Gastroesophageal sphincter (tissue), 4 donors: ENCODE data around the gene ECI2. TPM values are rescaled to one million over a fixed set of nuclear protein-coding genes. Genes with fewer than 3 reads are reported as not detected.
"Not testable (repeated sequence)": the region's sequence is repeated elsewhere in the genome, so short reads cannot be mapped to it uniquely, and the experiment has no call there.

ENCODE experiments used
- ATAC-seq: fragments of 150-250 bp; one replicate; pipeline ENCODE4 v1.9.1; 2016; ENCODE audit warnings: mild to moderate bottlenecking, moderate library complexity
- H3K27ac ChIP-seq, 4 donors: fragments of 200-600 bp; sonication (generic) in 3 of 4; 1 replicate in 3 of 4; 2 replicates in 1 of 4; pipeline ENCODE4 v1.5.1; 2016 to 2019
- H3K27me3 ChIP-seq: fragments of 200-600 bp; sonication (generic); one replicate; pipeline ENCODE4 v1.5.1; 2019
- H3K36me3 ChIP-seq, 2 donors: fragments of 200-600 bp; sonication (generic); one replicate each; pipeline ENCODE4 v1.5.1; 2019; ENCODE audit warnings: control low read depth in 1 of 2
- H3K4me1 ChIP-seq, 3 donors: fragments of 200-600 bp; sonication (generic); 1 replicate in 2 of 3; 2 replicates in 1 of 3; pipeline ENCODE4 v1.5.1; 2016 to 2019; ENCODE audit warnings: control low read depth in 2 of 3
- H3K4me3 ChIP-seq, 2 donors: fragments of 200-600 bp; sonication (generic); one replicate each; pipeline ENCODE4 v1.5.1; 2019; ENCODE audit warnings: mild to moderate bottlenecking in 1 of 2, moderate library complexity in 1 of 2
- H3K9me3 ChIP-seq, 3 donors: fragments of 200-600 bp; sonication (generic); one replicate each; pipeline ENCODE4 v1.5.1; 2017 to 2019; ENCODE audit warnings: control low read depth in 2 of 3
- EP300 ChIP-seq: sonication (generic); formaldehyde crosslinking; IDR thresholded peaks from one replicate; pipeline ENCODE4 v1.6.1; 2017; ENCODE audit warnings: antibody characterized with exemption, mild to moderate bottlenecking
- POLR2A ChIP-seq, 2 donors: fragments of 450-650 bp; IDR thresholded peaks; one replicate each; pipeline ENCODE4 v1.6.1; 2017; ENCODE audit warnings: antibody characterized with exemption in 2 of 2, mild to moderate bottlenecking in 2 of 2, moderate library complexity in 1 of 2
- POLR2AphosphoS5 ChIP-seq: sonication (generic); formaldehyde crosslinking; IDR thresholded peaks from one replicate; pipeline ENCODE4 v1.6.1; 2017; ENCODE audit warnings: antibody characterized with exemption
- WGBS, 2 donors: methylation state at CpG; one replicate each; pipeline ENCODE4 v1.1.5; 2018; ENCODE audit warnings: low coverage in 1 of 2; 5-methylcytosine and 5-hydroxymethylcytosine counted together
- total RNA-seq, 4 donors: library from RNA; depleted of rRNA; stranded (reverse); fragments of >200 nt; gene quantifications; one replicate each; pipeline ENCODE4 v1.1.0, GENCODE V29; 2016
- TF ChIP-seq, protein P1 (sequence below), 4 experiments: fragments of 200-600 bp in 2 of 4; fragments of 450-650 bp in 2 of 4; sonication (generic) in 1 of 4; IDR thresholded peaks; one replicate each; pipeline ENCODE4 v1.5.1; 2017 to 2019; ENCODE audit warnings: antibody characterized with exemption in 4 of 4, mild to moderate bottlenecking in 2 of 4, moderate library complexity in 2 of 4

ECI2 gene
- total RNA-seq, 4 donors from 2014 or later: 44.0 to 87.3 (median 46.9) TPM

DNA sequence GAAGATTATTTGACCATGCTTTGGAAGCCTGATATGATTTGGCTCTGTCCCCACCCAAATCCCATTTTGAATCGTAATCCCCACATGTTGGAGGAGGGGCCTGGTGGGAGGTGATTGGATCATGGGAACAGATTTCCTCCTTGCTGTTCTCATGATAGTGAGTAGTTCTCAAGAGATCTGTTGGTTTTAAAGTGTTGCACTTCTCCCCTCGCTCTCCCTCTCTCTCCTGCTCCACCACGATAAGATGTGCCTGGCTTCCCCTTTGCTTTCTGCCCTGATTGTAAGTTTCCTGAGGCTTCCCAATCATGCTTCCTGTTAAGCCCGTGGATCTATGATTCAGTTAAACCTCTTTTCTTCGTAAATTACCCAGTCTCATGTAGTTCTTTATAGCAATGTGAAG, 34.7 kb downstream of the ECI2 start:
- H3K4me3 ChIP-seq: no peak overlapping the region
- H3K9me3 ChIP-seq: no peaks in the 10 kb centered on the region
- 65% methylated on average over 2 to 5 of the region's 5 CpGs for WGBS, 2 donors
- no peaks in the 10 kb centered on the region for H3K36me3 ChIP-seq
- TF ChIP-seq POLR2AphosphoS5: no peak
- TF ChIP-seq POLR2A (IDR thresholded peaks at IDR 0.05): no peak
- TF ChIP-seq, protein P1, sequence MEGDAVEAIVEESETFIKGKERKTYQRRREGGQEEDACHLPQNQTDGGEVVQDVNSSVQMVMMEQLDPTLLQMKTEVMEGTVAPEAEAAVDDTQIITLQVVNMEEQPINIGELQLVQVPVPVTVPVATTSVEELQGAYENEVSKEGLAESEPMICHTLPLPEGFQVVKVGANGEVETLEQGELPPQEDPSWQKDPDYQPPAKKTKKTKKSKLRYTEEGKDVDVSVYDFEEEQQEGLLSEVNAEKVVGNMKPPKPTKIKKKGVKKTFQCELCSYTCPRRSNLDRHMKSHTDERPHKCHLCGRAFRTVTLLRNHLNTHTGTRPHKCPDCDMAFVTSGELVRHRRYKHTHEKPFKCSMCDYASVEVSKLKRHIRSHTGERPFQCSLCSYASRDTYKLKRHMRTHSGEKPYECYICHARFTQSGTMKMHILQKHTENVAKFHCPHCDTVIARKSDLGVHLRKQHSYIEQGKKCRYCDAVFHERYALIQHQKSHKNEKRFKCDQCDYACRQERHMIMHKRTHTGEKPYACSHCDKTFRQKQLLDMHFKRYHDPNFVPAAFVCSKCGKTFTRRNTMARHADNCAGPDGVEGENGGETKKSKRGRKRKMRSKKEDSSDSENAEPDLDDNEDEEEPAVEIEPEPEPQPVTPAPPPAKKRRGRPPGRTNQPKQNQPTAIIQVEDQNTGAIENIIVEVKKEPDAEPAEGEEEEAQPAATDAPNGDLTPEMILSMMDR (IDR thresholded peaks at IDR 0.05): no peak
- no peak for TF ChIP-seq EP300
- no peak for ATAC-seq
- H3K27ac ChIP-seq: no peak overlapping the region
- H3K27me3 ChIP-seq: no peaks in the 10 kb centered on the region
- no peaks in the 10 kb centered on the region for H3K4me1 ChIP-seq

DNA sequence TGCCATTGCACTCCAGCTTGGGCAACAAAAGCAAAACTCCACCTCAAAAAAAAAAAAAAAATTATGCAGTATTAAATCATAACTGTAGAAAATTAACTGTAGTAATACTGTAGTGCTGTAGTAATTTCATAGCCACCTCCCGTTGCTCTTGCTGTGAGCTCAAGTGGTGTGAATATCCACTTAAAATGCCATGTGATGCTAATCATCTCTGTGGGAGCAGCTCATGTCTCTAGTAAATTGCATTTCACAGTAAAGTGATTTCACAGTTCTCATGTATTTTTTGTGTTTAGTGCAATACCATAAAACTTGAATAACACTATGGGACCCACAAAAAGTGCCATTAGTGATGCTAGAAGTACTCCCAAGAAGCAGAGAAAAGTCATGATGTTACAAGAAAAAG, 42.1 kb downstream of the ECI2 start:
- 64 to 77% methylated on average over 1 of the region's 1 CpG for WGBS, 2 donors
- ATAC-seq: no peak
- Histone ChIP-seq H3K9me3 (no peaks in the 10 kb centered on the region), H3K4me3 (no peak overlapping the region), H3K27ac (no peak overlapping the region), H3K27me3 (no peaks in the 10 kb centered on the region), H3K4me1 (no peaks in the 10 kb centered on the region), H3K36me3 (no peaks in the 10 kb centered on the region)
- TF ChIP-seq, protein P1 (IDR thresholded peaks at IDR 0.05): no peak
- no peak for TF ChIP-seq POLR2A (IDR thresholded peaks at IDR 0.05)
- no peak for TF ChIP-seq POLR2AphosphoS5
- TF ChIP-seq EP300: no peak

DNA sequence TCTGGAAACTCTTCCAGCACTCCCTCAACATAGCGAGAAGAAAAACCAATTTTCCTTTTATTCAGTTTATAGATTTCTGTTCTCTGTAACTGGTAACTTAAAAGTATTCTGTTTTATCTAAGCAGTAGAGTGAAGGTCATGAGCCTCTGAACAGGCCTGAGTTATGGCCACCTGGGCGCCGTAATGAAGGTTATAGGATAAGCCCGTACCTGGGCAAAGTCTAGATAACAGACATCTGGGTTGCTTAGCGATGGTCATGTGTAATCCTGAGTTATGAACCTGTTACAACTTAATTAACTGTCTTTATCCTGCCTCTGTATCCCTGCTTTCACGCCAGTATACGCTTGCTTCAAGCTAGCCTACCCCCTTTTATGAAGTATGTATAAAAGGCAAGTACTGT, 43.4 kb downstream of the ECI2 start:
- WGBS, 2 donors: 77 to 98% methylated on average over 6 to 7 of the region's 7 CpGs
- no peak for TF ChIP-seq EP300
- no peak for TF ChIP-seq POLR2A (IDR thresholded peaks at IDR 0.05)
- no peak for TF ChIP-seq POLR2AphosphoS5
- TF ChIP-seq, protein P1 (IDR thresholded peaks at IDR 0.05): no peak
- Histone ChIP-seq H3K27me3 (no peaks in the 10 kb centered on the region), H3K36me3 (no peaks in the 10 kb centered on the region), H3K4me1 (no peaks in the 10 kb centered on the region), H3K4me3 (no peak overlapping the region), H3K27ac (no peak overlapping the region), H3K9me3 (no peaks in the 10 kb centered on the region)
- no peak for ATAC-seq

DNA sequence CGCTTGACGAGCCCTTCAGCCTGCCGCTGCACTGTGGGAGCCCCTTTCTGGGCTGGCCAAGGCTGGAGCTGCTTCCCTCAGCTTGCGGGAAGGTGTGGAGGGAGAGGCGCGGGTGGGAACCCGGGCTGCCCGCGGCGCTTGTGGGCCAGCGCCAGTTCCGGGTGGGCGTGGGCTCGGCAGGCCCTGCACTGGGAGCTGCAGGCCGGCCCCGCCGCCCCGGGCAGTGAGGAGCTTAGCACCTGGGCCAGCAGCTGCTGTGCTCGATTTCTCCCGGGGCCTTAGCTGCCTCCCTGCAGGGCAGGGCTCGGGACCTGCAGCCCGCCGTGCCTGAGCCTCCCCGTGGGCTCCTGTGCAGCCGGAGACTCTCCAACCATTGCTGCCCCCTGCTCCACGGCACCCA, 45.3 kb downstream of the ECI2 start:
- WGBS, 2 donors: no CpG with 5 or more reads among the region's 26 CpGs
- H3K4me1 ChIP-seq: not testable (repeated sequence)

DNA sequence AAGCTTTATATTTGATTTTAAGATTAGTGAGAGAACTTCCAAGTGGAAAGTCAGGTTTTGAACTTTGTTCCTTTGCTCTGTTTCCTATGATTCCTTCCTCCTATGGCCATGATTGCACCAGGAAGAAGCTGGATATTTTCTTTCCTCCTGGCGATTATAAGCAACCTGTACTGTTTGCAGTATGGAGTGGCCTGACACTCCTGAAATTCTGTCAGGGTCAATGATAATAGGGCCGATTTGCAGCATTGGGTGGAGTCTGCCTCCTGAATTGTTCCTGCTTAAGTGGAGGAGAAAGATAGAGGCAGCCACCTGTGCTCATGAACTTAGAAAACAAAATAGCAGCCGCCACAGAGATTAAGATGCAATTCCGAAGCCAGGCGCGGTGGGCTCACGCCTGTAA, 46.7 kb downstream of the ECI2 start:
- ATAC-seq: no peak
- TF ChIP-seq POLR2AphosphoS5 (no peak), POLR2A (IDR thresholded peaks at IDR 0.05) (no peak), EP300 (no peak)
- TF ChIP-seq, protein P1 (IDR thresholded peaks at IDR 0.05): no peak
- Histone ChIP-seq H3K36me3 (no peaks in the 10 kb centered on the region), H3K9me3 (no peaks in the 10 kb centered on the region), H3K4me1 (no peaks in the 10 kb centered on the region), H3K4me3 (no peak overlapping the region), H3K27me3 (no peaks in the 10 kb centered on the region), H3K27ac (no peak overlapping the region)
- 81 to 95% methylated on average over 4 to 6 of the region's 7 CpGs for WGBS, 2 donors

More for the DNA sequence above, 45.3 kb downstream of the ECI2 start:
- not testable (repeated sequence) for H3K4me3 ChIP-seq, ATAC-seq, H3K36me3 ChIP-seq, H3K27me3 ChIP-seq, H3K27ac ChIP-seq, H3K9me3 ChIP-seq

DNA sequence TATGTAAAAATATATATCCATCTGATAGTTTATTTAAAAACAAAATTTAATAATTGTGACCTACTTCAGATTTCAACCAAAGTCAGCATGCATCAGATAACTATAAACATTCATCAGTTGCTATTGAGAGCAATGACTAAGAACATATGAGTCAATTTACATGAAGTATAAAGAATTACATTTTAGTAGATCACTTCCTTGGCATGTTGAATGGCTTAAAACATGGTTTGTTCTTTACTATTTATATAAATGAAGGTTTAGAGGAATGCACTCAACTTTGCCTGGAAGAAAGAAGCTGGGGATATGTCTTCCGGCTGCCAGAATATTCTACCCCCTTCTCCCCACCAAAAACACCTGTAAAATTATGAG, 50.1 kb downstream of the ECI2 start:
- Histone ChIP-seq H3K27me3 (no peaks in the 10 kb centered on the region), H3K27ac (no peak overlapping the region), H3K9me3 (no peaks in the 10 kb centered on the region), H3K36me3 (no peaks in the 10 kb centered on the region), H3K4me1 (no peaks in the 10 kb centered on the region), H3K4me3 (no peak overlapping the region)
- no peak for ATAC-seq
- WGBS, 2 donors: 88 to 89% methylated on average over 1 of the region's 1 CpG
- TF ChIP-seq, protein P1 (IDR thresholded peaks at IDR 0.05): no peak
- TF ChIP-seq POLR2AphosphoS5: no peak
- no peak for TF ChIP-seq EP300
